Colonic mucosa (tissue), 4 donors: Measurements from ENCODE around the gene LRMDA. TPM values are rescaled to one million over a fixed set of nuclear protein-coding genes. Genes with fewer than 3 reads are reported as not detected.
A peak's percentile ranks its signal among the peaks of the same experiment; 100 is the strongest.
"Not testable (repeated sequence)": the region's sequence is repeated elsewhere in the genome, so short reads cannot be mapped to it uniquely, and the experiment has no call there.

ENCODE experiments used
- DNase-seq: peaks from one replicate; pipeline ENCODE4 v3.0.0-alpha.2; 2020
- H3K27ac ChIP-seq: fragments of 200-600 bp; one replicate; pipeline ENCODE4 v1.8.0; 2021
- H3K27me3 ChIP-seq: fragments of 200-600 bp; one replicate; pipeline ENCODE4 v1.8.0; 2021
- H3K36me3 ChIP-seq: fragments of 200-600 bp; one replicate; pipeline ENCODE4 v1.8.0; 2021
- H3K4me1 ChIP-seq: fragments of 200-600 bp; one replicate; pipeline ENCODE4 v1.8.0; 2021; ENCODE audit warnings: mild to moderate bottlenecking
- H3K4me3 ChIP-seq: fragments of 200-600 bp; one replicate; pipeline ENCODE4 v1.8.0; 2021
- H3K9ac ChIP-seq, 2 donors: one replicate each; pipeline ENCODE4 v1.7.0; 2013; ENCODE audit warnings: control low read depth in 2 of 2, low read depth in 2 of 2, low read length in 2 of 2
- H3K9me3 ChIP-seq: fragments of 200-600 bp; one replicate; pipeline ENCODE4 v1.8.0; 2021
- intact Hi-C: fragments of 100-400 bp; cut with DNase I; formaldehyde crosslinking; loops from one replicate; pipeline ENCODE4 v1.14.1; 2022
- total RNA-seq, 2 donors: library from RNA; stranded (reverse); fragmentation: NEBNext Ultra II Directional in 1 of 2; extraction: Animal tissue kit (Norgen Biotek cat#: 25700) in 1 of 2; gene quantifications; one replicate each; pipeline ENCODE4 v1.2.1, GENCODE V29; 2021
- TF ChIP-seq, protein P1 (sequence below): fragments of 200-600 bp; IDR thresholded peaks from one replicate; pipeline ENCODE4 v1.8.0; 2022; ENCODE audit warnings: antibody characterized with exemption, mild to moderate bottlenecking
- donor health status: healthy.
- donor health status: DM: no; HTN: no; CAD: no.
- donor health status: DM: no; HTN: no; CAD: no.

Gene LRMDA
- total RNA-seq, 2 donors from 2014 or later: 2.5 to 5.2 TPM

DNA sequence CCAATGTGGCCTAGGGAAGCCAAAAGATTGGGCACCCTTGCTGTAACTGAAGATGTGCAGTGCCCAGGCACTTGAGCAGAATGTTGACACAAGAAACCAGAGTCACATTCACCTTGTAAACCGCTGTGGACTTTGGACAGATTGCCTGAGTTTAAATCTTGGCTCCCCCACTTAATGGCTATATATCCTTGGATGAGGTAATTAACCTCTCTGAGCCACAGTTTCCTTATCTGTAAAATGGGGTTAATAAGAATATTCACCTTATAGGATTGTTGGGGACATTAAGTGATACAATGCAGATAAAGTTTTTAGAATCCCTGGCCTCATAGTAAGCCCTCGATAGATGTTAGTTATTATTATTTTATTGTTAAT is 331.0 kb downstream of the LRMDA start:
- TF ChIP-seq, protein P1, sequence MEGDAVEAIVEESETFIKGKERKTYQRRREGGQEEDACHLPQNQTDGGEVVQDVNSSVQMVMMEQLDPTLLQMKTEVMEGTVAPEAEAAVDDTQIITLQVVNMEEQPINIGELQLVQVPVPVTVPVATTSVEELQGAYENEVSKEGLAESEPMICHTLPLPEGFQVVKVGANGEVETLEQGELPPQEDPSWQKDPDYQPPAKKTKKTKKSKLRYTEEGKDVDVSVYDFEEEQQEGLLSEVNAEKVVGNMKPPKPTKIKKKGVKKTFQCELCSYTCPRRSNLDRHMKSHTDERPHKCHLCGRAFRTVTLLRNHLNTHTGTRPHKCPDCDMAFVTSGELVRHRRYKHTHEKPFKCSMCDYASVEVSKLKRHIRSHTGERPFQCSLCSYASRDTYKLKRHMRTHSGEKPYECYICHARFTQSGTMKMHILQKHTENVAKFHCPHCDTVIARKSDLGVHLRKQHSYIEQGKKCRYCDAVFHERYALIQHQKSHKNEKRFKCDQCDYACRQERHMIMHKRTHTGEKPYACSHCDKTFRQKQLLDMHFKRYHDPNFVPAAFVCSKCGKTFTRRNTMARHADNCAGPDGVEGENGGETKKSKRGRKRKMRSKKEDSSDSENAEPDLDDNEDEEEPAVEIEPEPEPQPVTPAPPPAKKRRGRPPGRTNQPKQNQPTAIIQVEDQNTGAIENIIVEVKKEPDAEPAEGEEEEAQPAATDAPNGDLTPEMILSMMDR: no peak
- no peaks in the 10 kb centered on the region for H3K9me3 ChIP-seq
- no peak overlapping the region for H3K9ac ChIP-seq
- H3K27ac ChIP-seq: no peak overlapping the region
- peak; percentile 59 for DNase-seq
- no peaks in the 10 kb centered on the region for H3K27me3 ChIP-seq
- H3K4me1 ChIP-seq: no peaks in the 10 kb centered on the region
- intact Hi-C loops: no loop called here
- H3K36me3 ChIP-seq: no peaks in the 10 kb centered on the region
- no peak overlapping the region for H3K4me3 ChIP-seq

DNA sequence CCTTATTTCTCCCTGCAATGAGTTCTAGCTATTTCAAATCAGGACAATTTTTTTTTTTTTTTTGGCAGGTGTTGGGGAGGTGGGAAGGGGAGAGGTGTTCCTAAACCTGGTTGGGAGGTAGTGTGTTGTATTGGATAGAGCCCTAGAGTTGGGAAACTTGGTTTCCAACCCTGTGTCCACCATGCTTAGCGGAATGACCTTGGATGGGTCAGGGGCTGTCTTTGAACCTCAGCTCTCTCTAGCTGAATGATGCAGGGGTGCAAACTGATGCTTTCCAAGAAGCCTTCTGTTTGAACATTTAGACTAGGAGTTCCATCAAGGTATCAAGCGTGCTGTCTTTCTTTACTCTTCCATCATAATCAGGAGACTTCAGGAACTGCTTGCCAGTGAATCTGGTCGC is 332.2 kb downstream of the LRMDA start:
- Histone ChIP-seq H3K4me3 (no peak overlapping the region), H3K4me1 (no peaks in the 10 kb centered on the region), H3K9ac (no peak overlapping the region), H3K27ac (no peak overlapping the region), H3K36me3 (no peaks in the 10 kb centered on the region), H3K9me3 (no peaks in the 10 kb centered on the region), H3K27me3 (no peaks in the 10 kb centered on the region)
- intact Hi-C loops: no loop called here
- TF ChIP-seq, protein P1: no peak
- no peak for DNase-seq

DNA sequence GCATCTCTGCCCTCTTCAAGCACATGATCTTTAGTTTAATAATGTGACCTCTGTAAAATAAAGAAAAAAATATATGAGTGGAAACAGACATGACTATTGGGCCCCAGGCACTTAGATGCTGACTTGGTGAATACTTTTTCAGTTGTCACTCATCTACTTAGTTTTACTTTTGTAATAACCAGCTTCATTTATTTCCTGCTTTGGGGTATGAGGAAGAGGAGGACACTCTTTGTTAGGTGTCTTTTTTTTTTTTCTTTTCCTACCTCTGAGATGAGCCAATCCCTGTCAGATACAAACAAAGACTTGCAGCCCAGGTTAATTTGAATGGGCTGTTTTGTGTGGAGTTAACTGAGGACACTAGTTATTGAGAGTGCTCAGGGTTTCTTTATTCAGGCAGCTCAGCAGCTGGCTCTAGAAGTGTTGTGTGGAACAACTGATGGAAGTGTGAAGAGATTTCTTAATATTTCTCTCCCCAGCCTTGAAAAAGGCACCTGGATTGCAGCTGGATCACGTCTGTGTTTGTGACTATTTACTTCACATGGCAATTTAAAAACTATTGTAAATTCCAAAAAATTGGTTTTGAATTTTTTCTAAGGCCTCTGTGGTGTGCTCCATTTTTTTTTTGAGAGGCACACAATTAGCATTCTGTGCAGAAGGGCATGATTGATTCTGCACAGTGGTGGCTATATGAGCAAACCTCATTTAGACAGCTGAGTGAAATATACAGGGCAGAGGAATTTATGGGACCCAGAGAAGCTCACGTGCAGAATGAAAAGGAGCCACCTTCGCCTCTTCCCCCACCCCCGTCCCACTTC is 333.8 kb downstream of the LRMDA start:
- Histone ChIP-seq H3K9me3 (no peaks in the 10 kb centered on the region), H3K27me3 (no peaks in the 10 kb centered on the region), H3K9ac (no peak overlapping the region), H3K27ac (no peak overlapping the region), H3K36me3 (no peaks in the 10 kb centered on the region), H3K4me3 (no peak overlapping the region), H3K4me1 (no peaks in the 10 kb centered on the region)
- intact Hi-C loops: no loop called here
- TF ChIP-seq, protein P1: no peak
- no peak for DNase-seq

DNA sequence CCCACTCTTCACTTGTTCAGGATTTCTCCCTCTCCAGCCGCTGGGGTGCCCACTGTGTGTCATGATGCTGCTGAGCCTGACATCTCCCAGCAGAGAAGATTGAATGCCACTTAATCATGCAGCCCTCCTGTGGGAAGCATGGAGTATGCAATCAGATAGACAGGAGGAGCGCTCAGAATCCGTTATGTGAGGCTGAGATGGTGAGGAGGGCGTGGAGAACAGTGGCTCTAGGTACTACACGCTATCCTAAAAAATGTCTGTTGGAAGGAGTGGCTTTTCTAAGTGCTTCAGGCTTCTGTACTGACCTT is 334.3 kb downstream of the LRMDA start:
- Histone ChIP-seq H3K4me3 (no peak overlapping the region), H3K36me3 (no peaks in the 10 kb centered on the region), H3K4me1 (no peaks in the 10 kb centered on the region), H3K9ac (no peak overlapping the region), H3K9me3 (no peaks in the 10 kb centered on the region), H3K27me3 (no peaks in the 10 kb centered on the region), H3K27ac (no peak overlapping the region)
- intact Hi-C loops: no loop called here
- TF ChIP-seq, protein P1: no peak
- no peak for DNase-seq

DNA sequence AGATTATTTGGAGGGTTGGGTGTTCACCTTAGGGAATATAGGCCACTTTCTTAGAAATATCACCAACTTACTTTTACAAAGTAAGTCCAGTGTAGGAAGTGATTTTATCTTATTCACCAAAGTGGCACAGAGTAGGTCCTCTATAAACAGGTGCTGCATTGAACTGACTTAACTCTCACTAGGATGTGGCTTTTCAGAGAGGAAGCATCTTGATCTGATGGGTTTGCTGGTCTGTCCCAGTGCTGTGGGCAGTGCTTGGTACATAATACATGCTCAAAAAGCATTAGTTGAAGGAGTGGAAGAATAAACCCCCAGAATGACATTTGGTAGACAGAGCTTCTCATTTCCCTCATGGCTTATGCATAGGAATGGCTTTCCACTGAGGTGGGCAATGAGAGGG is 334.7 kb downstream of the LRMDA start:
- Histone ChIP-seq H3K4me3 (no peak overlapping the region), H3K9ac (no peak overlapping the region)

DNA sequence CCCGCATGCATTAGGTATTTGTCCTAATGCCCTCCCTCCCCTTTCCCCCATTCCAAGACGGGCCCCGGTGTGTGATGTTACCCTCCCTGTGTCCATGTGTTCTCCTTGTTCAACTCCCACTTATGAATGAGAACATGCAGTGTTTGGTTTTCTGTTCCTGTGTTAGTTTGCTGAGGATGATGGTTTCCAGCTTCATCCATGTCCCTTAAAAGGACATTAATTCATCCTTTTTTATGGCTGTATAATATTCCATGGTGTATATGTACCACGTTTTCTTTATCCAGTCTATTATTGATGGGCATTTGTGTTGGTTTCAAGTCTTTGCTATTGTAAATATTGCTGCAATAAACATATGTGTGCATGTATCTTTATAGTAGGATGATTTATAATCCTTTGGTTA is 335.3 kb downstream of the LRMDA start:
- H3K9ac ChIP-seq, H3K36me3 ChIP-seq, DNase-seq, H3K4me1 ChIP-seq, H3K4me3 ChIP-seq, intact Hi-C loops, H3K27ac ChIP-seq, H3K27me3 ChIP-seq, H3K9me3 ChIP-seq: not testable (repeated sequence)

More for the DNA sequence above, 334.7 kb downstream of the LRMDA start:
- DNase-seq: no peak
- Histone ChIP-seq H3K27ac (no peak overlapping the region), H3K4me1 (no peaks in the 10 kb centered on the region), H3K27me3 (no peaks in the 10 kb centered on the region), H3K36me3 (no peaks in the 10 kb centered on the region), H3K9me3 (no peaks in the 10 kb centered on the region)
- TF ChIP-seq, protein P1: no peak
- intact Hi-C loops: no loop called here
